IMR-90 (cell line): ENCODE measurements around the gene RPS19BP1. TPM values are rescaled to one million over a fixed set of nuclear protein-coding genes. Genes with fewer than 3 reads are reported as not detected.
A peak's percentile ranks its signal among the peaks of the same experiment; 100 is the strongest.

Experiments used
- ATAC-seq: fragments of 200-7000 bp; cut with Tn5 transposase; 2 replicates; pipeline ENCODE4 v1.9.1; 2020; ENCODE audit warnings: low read depth, mild to moderate bottlenecking, moderate library complexity
- BruUV-seq: library from RNA; stranded (reverse); fragments of 400-500 nt; replicated peaks from 2 replicates; lab custom pipeline; 2021; lab: Mats Ljungman, UMichigan
- CTCF ChIA-PET: fragments of 300-600 bp; formaldehyde crosslinking; extraction: SDS; loops from one replicate; lab custom pipeline; 2021; ENCODE audit warnings: antibody characterized with exemption; lab: Yijun Ruan, JAX
- POLR2A ChIA-PET: fragments of 300-600 bp; sonication (Branson Sonifier 250); formaldehyde crosslinking; loops from one replicate; lab custom pipeline; 2022; ENCODE audit warnings: antibody characterized with exemption; ENCODE audit not compliant: unreplicated experiment; lab: Charles Lee
- DNase-seq: peaks from one replicate; pipeline ENCODE4 v3.0.0; 2013
- H2AFZ ChIP-seq: replicated peaks from 2 replicates; pipeline ENCODE3; 2013; ENCODE audit warnings: low read length, mild to moderate bottlenecking; ENCODE audit not compliant: poor library complexity
- H2AK5ac ChIP-seq: 2 replicates; pipeline ENCODE4 v1.6.1; 2013; ENCODE audit warnings: low read depth, low read length, inconsistent platforms
- H2AK9ac ChIP-seq: replicated peaks from 2 replicates; pipeline ENCODE3; 2013; ENCODE audit warnings: mild to moderate bottlenecking, low read depth, low read length, moderate library complexity; ENCODE audit not compliant: poor library complexity
- H2BK120ac ChIP-seq: 2 replicates; pipeline ENCODE4 v1.6.1; 2013; ENCODE audit warnings: low read depth, low read length, inconsistent platforms
- H2BK15ac ChIP-seq: 3 replicates; pipeline ENCODE4 v1.6.1; 2013; ENCODE audit warnings: low read depth, low read length, inconsistent platforms
- H2BK20ac ChIP-seq: 2 replicates; pipeline ENCODE4 v1.6.1; 2013; ENCODE audit warnings: low read depth, mild to moderate bottlenecking, inconsistent platforms, low read length, moderate library complexity
- H2BK5ac ChIP-seq: 2 replicates; pipeline ENCODE4 v1.6.1; 2013; ENCODE audit warnings: mild to moderate bottlenecking, low read depth, low read length, inconsistent platforms; ENCODE audit not compliant: poor library complexity, severe bottlenecking
- H3K14ac ChIP-seq: replicated peaks from 2 replicates; pipeline ENCODE4 v1.6.1; 2013; ENCODE audit warnings: low read depth, low read length, inconsistent platforms
- H3K18ac ChIP-seq: 2 replicates; pipeline ENCODE4 v1.6.1; 2013; ENCODE audit warnings: low read depth, low read length, control low read depth
- H3K23ac ChIP-seq: 2 replicates; pipeline ENCODE4 v1.6.1; 2013; ENCODE audit warnings: low read depth, low read length, inconsistent platforms
- H3K27ac ChIP-seq: 2 replicates; pipeline ENCODE4 v1.5.1; 2013; ENCODE audit warnings: mild to moderate bottlenecking, control low read depth, low read length; ENCODE audit not compliant: insufficient read depth
- H3K27me3 ChIP-seq: 2 replicates; pipeline ENCODE4 v1.6.1; 2013; ENCODE audit warnings: low read length; ENCODE audit not compliant: control insufficient read depth, insufficient read depth
- H3K36me3 ChIP-seq: 2 replicates; pipeline ENCODE4 v1.6.1; 2013; ENCODE audit warnings: low read length, mixed read lengths; ENCODE audit not compliant: control insufficient read depth, insufficient read depth
- H3K4ac ChIP-seq: 2 replicates; pipeline ENCODE4 v1.6.1; 2013; ENCODE audit warnings: low read depth, low read length, inconsistent platforms
- H3K4me1 ChIP-seq: 2 replicates; pipeline ENCODE4 v1.6.1; 2013; ENCODE audit warnings: low read length, mixed read lengths; ENCODE audit not compliant: control insufficient read depth, insufficient read depth
- H3K4me2 ChIP-seq: 2 replicates; pipeline ENCODE4 v1.6.1; 2013; ENCODE audit warnings: low read depth, mild to moderate bottlenecking, control low read depth, low read length, moderate library complexity
- H3K4me3 ChIP-seq: 2 replicates; pipeline ENCODE4 v1.5.1; 2013; ENCODE audit warnings: low read depth, mild to moderate bottlenecking, control low read depth, low read length, moderate library complexity; ENCODE audit not compliant: insufficient read depth
- H3K56ac ChIP-seq: 2 replicates; pipeline ENCODE4 v1.6.1; 2013; ENCODE audit warnings: low read length, inconsistent platforms; ENCODE audit not compliant: insufficient read depth; ENCODE audit errors: extremely low read depth
- H3K79me1 ChIP-seq, 2 experiments: 2 replicates each; pipeline ENCODE4 v1.6.1; 2013; ENCODE audit warnings: low read length in 2 of 2, inconsistent platforms in 1 of 2, low read depth in 1 of 2
- H3K9ac ChIP-seq: 2 replicates; pipeline ENCODE4 v1.6.1; 2013; ENCODE audit warnings: low read depth, low read length, control low read depth
- H3K9me1 ChIP-seq: 2 replicates; pipeline ENCODE4 v1.6.1; 2013; ENCODE audit warnings: low read length, inconsistent platforms; ENCODE audit not compliant: insufficient read depth
- H3K9me3 ChIP-seq: 2 replicates; pipeline ENCODE4 v1.6.1; 2013; ENCODE audit warnings: low read length; ENCODE audit not compliant: control insufficient read depth, insufficient read depth
- H4K20me1 ChIP-seq: 2 replicates; pipeline ENCODE4 v1.6.1; 2013; ENCODE audit warnings: low read length, inconsistent platforms; ENCODE audit not compliant: insufficient read depth
- H4K5ac ChIP-seq: 2 replicates; pipeline ENCODE4 v1.6.1; 2013; ENCODE audit warnings: mild to moderate bottlenecking, low read depth, low read length, control low read depth
- H4K8ac ChIP-seq, 2 experiments: 2 replicates each; pipeline ENCODE4 v1.6.1; 2013; ENCODE audit warnings: low read depth in 2 of 2, low read length in 2 of 2, control low read depth in 1 of 2, inconsistent platforms in 1 of 2
- H4K91ac ChIP-seq: 2 replicates; pipeline ENCODE4 v1.6.1; 2013; ENCODE audit warnings: low read depth, low read length, inconsistent platforms; ENCODE audit not compliant: insufficient read depth
- MAZ ChIP-seq: IDR thresholded peaks from 2 replicates; pipeline ENCODE4 v1.6.1; 2012; ENCODE audit warnings: low read depth, mild to moderate bottlenecking, low read length, improper control_type of control experiment, moderate library complexity, borderline replicate concordance
- USF2 ChIP-seq: fragments of 150-350 bp; IDR thresholded peaks from 2 replicates; pipeline ENCODE4 v1.6.1; 2017; ENCODE audit warnings: mild to moderate bottlenecking, antibody characterized with exemption, low read length, low read depth
- WGBS, 2 experiments: methylation state at CpG; one replicate each; pipeline versions ENCODE4 v1.1.5 to v1.1.7; 2013; ENCODE audit warnings: missing lambda C conversion rate in 2 of 2; ENCODE audit not compliant: insufficient read length in 1 of 2; ENCODE audit errors: extremely low coverage in 2 of 2; 5-methylcytosine and 5-hydroxymethylcytosine counted together
- dilution Hi-C: fragments of 300-500 bp; cut with HindIII; formaldehyde crosslinking; loops from one replicate; pipeline ENCODE4 v1.14.3; 2018; ENCODE audit warnings: low sequenced_read_pairs; ENCODE audit not compliant: unreplicated experiment
- in situ Hi-C: fragments of 300-500 bp; cut with MboI; formaldehyde crosslinking; loops from 3 replicates; pipeline ENCODE4 v1.14.3; 2019; ENCODE audit warnings: low sequenced_read_pairs, inconsistent platforms, mixed read lengths
- intact Hi-C: fragments of 100-400 bp; cut with micrococcal nuclease; formaldehyde crosslinking; loops from 2 replicates; pipeline ENCODE4 v1.10.0; 2022
- polyA plus RNA-seq, 3 experiments: library from polyadenylated mRNA; depleted of rRNA; stranded (reverse); fragments of >200 nt; gene quantifications; 2 replicates each; pipeline ENCODE4 v1.2.3, GENCODE V29; 2012; ENCODE audit warnings: low replicate concordance in 1 of 3
- total RNA-seq: library from RNA; depleted of rRNA; stranded (reverse); fragments of >200 nt; gene quantifications from 2 replicates; pipeline ENCODE4 v1.2.3, GENCODE V29; 2012

Gene RPS19BP1
- total and polyA plus RNA-seq, 2 of the 4 experiments (the other 2 are of a cell fraction) = 33.0 to 95.4 TPM

DNA sequence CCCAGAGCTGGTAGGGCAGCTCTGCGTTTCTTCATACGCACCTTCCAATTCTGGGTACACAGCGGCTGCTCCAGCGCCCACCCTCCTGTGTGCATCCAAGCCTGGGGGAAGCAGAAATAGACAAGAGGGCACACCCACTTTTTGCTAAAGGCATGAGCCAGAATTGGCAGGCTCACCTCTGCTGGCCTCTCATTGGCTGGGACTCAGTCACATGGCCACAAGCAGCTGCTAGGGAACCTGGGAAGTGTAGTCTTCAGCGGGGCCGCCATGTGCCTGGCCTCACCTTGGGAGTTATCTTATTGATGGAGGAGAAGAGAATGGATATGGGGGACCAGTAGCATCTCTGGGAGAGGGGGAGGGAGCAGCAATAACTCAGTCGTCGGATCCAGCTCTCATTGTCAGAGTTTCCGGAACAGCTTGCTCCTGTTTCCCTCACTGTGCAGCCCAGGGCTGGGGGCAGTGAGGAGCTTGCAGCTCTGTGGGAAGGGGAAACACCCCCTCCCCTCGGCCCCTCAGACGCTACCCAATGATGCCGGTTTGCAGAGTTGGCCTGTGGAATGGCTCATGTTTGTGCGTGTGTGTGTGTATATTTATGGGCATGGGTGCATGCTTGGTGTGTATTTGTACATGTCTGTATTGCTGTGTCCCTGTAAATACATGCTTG is 42.3 kb downstream of the RPS19BP1 start:
- H2AFZ ChIP-seq = peak overlapping the region; percentile 85

More for the DNA sequence above, 42.3 kb downstream of the RPS19BP1 start:
- Histone ChIP-seq H3K56ac (no peak overlapping the region), H2AK9ac (peak overlapping the region; percentile 81), H2BK20ac (no peak overlapping the region), H4K91ac (no peak overlapping the region), H3K27ac (no peak overlapping the region), H4K5ac (no peak overlapping the region), H2BK15ac (no peak overlapping the region), H3K36me3 (no peaks in the 10 kb centered on the region), H3K4me3 (no peak overlapping the region), H3K18ac (no peak overlapping the region), H2BK120ac (no peak overlapping the region), H3K14ac (no peak overlapping the region), H3K4me1 (peaks cover 8% of the 10 kb centered on the region), H3K27me3 (no peaks in the 10 kb centered on the region), H4K8ac (peak overlapping the region in 1 of 2 experiments; percentile 57; a peak in 2 of 4 replicates), H4K20me1 (peaks cover 12% of the 10 kb centered on the region; the same call in 1 of the 2 replicates), H3K9ac (no peak overlapping the region), H3K9me3 (no peaks in the 10 kb centered on the region), H3K23ac (no peak overlapping the region), H3K4ac (no peak overlapping the region), H3K9me1 (peaks cover 18% of the 10 kb centered on the region), H3K4me2 (no peak overlapping the region), H3K79me1 (peaks cover 0 to 6% of the 10 kb centered on the region in 2 experiments; a peak in 1 of 4 replicates), H2BK5ac (no peak overlapping the region), H2AK5ac (peak overlapping the region; percentile 15; the same call in 1 of the 2 replicates)
- WGBS, 2 experiments = 57% methylated on average over 5 of the region's 13 CpGs; no CpG with 5 or more reads in 1 of the 2 experiments
- dilution Hi-C loops (no loop called here), in situ Hi-C loops (no loop called here), intact Hi-C loops (loop anchor here (10.0 kb wide), 2 partner anchors 55 to 315 kb away; no protein-coding TSS in a partner anchor)
- TF ChIP-seq USF2 = peak; percentile 97
- no peak for TF ChIP-seq MAZ
- no TSS peak for BruUV-seq
- ChIA-PET POLR2A (no interaction called here), CTCF (no interaction called here)
- peak; percentile 65 for DNase-seq
- ATAC-seq = peak; percentile 79
